GM18519 (cell line): ENCODE data around the gene CCDC18.

Experiments used
- ATAC-seq: cut with Tn5 transposase; IDR thresholded peaks from one replicate; pipeline ENCODE4 v1.9.1; 2021; ENCODE audit warnings: mild to moderate bottlenecking, moderate library complexity; ENCODE audit not compliant: unreplicated experiment, low FRiP score

The CCDC18 gene

DNA sequence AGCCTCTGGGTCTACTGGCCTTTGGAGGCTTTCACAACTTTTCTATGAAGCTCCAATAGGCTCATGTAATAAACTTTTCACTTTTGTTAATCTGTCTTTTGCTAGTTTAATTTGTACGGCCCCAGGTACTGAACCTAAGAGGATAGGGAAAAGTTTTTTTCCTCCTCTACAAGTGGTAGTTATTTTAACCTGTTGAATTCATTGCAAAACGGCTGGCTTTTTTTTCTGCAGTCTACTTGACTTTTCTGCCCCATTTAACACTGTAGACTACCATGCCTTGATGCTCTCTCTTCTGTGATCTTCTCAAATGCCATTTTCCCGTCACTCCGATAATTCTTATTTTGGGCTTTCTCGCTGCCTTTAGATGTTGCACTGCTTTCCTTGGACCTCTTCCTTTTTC is 121.6 kb downstream of the CCDC18 start:
- no peak for ATAC-seq

DNA sequence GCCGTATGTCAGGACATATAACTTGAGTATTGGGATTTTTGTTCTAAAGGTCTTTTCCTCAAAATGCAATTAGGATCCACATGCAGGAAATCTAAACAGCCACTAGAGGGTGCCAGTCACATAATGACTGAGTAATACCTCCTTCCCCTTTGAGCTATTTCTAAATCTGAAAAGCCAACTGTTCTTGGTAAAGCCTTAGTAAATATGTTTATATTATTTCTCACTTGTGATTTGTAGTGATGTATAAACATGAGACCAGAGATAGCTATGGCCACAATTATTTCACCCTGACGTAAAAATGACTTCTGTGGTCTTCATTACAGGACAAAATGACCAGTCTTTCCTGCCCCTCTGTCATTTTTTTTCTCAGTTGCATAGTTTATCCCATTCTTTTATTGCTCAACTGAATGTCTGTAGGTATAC is 124.2 kb downstream of the CCDC18 start:
- ATAC-seq, result no peak

GRCh38 chr1:93306920-93307319 is 126.4 kb downstream of the CCDC18 start:
- ATAC-seq, result no peak

DNA sequence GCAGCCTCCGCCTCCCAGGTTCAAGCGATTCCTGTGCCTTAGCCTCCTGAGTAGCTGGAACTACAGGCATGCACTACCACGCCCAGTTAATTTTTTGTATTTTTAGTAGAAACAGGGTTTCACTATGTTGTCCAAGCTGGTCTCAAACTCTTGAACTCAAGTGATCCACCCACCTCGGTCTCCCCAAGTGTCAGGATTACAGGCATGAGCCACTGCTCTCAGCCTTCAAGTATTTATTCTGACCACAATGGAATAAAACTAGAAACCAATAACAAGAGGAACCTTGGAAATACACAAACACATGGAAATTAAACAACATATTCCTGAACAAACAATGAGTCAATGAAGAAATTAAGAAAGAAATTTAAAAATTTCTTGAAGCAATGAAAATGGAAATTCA is 132.5 kb downstream of the CCDC18 start:
- ATAC-seq, result no peak

DNA sequence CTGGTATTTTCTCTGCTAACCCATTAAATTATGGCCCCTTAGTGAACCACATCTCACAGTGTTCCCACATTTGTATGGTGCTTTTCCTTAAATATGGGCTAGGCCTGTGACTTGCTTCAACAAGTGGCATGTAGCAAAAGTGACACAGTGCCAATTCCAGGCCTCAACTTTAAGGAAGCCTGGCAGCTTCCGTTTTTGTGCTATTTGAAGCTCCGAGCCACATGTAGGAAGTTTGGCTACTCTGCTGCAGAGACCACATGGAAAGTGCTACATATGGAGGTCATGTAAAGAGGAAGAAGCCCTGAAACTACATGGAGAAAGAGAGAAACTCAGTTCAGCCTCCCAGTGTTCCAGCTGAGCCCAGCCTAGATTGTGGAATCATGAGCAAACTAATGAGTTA is 136.7 kb downstream of the CCDC18 start:
- no peak for ATAC-seq

DNA sequence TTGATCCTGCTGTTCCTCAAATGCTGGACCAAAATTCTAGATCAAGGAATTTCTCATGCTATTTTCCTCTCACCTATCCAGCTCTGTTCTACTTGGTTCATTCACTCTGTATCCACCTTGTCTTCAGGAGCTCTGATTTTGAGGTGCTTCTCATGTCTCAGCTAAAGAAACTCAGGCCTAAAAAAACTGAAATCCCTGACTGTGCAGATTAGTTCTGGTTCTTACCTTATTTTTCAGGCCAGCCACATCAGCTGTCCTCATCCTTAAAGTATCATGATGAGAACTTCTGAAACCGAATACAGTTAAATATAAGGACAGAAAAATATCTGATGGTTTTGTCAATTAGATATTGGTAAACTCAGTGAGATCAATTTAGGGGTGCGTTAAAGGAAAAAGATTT is 137.4 kb downstream of the CCDC18 start:
- no peak for ATAC-seq

GRCh38 chr1:93321720-93322119 is 141.2 kb downstream of the CCDC18 start:
- ATAC-seq, result no peak

DNA sequence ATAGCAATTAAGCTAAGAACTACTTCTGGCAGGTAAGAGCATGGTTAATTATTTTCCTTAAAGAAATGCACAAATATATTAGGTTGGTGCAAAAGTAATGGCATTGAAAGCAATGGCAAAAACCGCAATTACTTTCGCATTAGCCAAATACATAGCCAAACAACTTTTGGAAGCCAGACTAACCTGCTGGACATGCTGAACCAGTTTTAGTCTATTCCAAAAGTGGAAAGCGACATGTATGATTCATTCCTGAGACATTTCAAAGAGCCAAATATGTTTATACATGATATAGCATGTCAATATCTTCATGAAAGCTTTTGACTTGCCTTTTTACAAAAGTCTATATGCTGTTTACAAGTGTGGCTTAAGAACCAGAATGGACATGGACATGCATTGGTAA is 141.8 kb downstream of the CCDC18 start:
- ATAC-seq, result no peak

GRCh38 chr1:93323185-93323820 is 142.8 kb downstream of the CCDC18 start:
- ATAC-seq, result no peak

- no peak for ATAC-seq
These were observed 144.3 kb downstream of the CCDC18 start for GRCh38 chr1:93324486-93325464.
